Stromal cell of bone marrow (primary cell): Measurements from ENCODE around the gene MYO10.
A peak's percentile ranks its signal among the peaks of the same experiment; 100 is the strongest.
"Not testable (repeated sequence)": the region's sequence is repeated elsewhere in the genome, so short reads cannot be mapped to it uniquely, and the experiment has no call there.

ENCODE experiments used
- DNase-seq: peaks from one replicate; pipeline ENCODE4 v3.0.0-alpha.2; 2012; ENCODE audit warnings: low read depth

The MYO10 gene

GRCh38 chr5:16668631-16669030 is 267.5 kb downstream of the MYO10 start:
- DNase-seq = no peak

DNA sequence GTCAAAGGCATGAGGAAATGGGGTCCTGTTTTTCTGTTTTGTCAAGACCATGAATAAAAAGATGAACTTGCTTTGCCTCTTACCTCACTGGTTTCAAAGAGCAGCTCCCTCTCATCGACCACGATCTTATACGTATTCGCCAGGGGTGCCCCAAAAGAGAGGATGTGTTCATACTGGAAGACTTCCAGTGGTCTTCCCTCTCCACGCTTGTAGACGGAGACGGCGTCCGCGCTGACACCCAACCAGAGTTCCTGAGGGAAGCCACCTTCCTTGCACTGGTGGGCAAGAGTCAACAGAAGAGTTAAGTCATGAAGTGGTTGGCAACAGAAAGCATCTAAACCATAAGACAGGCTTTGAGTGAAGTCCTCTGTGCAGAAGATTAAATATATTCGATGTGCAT is 267.9 kb downstream of the MYO10 start:
- no peak for DNase-seq

GRCh38 chr5:16666883-16667398 is 269.1 kb downstream of the MYO10 start:
- no peak for DNase-seq

- DNase-seq = no peak
Measured at GRCh38 chr5:16666130-16666882, 269.8 kb downstream of the MYO10 start.

- no peak for DNase-seq
Measured at GRCh38 chr5:16665601-16666000, 270.5 kb downstream of the MYO10 start.

DNA sequence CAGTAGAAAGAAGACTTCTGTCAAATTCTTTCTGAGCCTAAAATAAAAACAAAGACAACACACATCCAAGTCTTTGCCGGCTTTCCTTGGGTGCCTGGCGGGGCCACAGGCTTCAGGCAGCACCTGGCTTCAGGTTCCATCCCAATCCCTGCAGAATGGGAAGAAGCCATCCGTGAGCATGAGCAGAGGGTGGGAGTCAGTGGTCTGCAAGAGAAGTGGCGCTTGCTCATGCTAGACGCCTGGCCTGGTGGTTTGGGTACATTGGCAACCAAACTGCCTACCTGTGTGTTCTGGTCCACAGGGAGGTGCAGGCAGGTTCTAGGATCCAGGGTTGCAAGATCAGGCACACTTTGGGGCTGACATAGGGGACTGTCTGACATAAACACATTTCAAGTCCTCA is 271.7 kb downstream of the MYO10 start:
- no peak for DNase-seq

GRCh38 chr5:16663840-16664239 is 272.2 kb downstream of the MYO10 start:
- DNase-seq = no peak

GRCh38 chr5:16661713-16662112 is 274.4 kb downstream of the MYO10 start:
- DNase-seq = no peak

DNA sequence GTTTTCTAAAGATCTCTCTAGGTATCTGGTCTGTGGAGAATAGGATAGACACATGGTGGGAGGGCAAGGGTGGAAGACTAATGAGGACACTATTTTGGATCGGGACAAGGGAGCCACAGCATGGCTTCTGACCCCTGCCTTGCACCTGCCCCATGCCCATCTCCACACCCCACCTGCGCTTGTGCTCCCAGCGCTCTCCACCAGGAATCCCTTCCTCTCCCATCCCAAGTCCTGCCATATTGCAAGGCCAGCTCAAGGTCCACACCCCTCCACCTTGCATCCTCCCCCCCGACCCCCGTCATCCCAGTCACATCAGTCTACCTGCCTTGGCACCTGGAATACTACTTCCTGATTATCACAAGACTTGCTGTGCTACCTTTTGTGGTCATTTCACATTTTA is 275.1 kb downstream of the MYO10 start:
- no peak for DNase-seq

DNA sequence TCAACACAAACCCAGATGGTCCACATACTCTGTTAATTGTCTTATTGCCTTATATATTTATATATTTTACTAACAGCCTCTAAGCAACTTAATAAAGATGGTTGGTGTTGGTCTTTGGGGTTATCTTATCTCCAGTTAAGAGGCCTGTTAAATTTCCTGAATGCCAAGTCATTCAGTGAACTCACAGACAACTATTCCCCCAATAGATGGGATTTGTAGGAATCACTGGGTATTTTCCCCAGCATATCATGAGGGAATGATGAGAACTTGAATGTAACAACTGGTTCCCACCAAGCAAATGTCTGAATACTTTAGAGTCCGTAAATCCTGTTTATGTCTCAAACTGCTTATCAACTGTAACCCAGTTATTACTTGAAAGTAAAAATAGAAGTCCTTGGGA is 276.6 kb downstream of the MYO10 start:
- DNase-seq = no peak

DNA sequence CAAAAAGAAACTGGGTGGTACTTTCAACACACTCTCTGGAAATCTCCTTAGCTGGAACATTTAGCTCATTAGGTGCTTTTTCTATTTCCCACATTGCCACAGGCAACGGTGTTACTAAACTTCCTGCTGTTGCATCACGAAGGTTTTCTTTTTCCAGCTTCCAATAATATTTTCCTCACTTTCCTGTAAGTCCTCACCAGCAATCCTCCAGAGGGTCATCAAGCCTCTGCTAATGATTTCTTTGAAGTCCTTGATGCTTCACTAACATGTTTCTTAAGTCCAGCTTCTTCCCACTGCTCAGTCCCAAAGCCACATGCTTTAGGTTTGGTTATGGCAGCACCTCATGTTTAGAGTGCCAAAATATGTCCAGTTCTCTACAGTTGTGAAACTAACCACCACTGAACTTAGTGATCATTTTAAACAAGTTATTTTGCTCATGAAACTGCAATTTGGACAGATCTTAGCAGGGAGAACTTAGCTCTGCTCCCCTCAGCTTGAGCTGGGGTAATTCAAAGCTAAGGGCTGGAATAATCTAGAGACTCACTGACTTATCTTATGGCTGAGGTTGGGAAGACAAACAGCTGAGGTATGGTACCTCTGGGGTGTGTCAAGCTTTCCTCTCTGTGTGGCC is 279.4 kb downstream of the MYO10 start:
- DNase-seq = peak; percentile 91

GRCh38 chr5:16654647-16655334 is 281.3 kb downstream of the MYO10 start:
- no peak for DNase-seq

DNA sequence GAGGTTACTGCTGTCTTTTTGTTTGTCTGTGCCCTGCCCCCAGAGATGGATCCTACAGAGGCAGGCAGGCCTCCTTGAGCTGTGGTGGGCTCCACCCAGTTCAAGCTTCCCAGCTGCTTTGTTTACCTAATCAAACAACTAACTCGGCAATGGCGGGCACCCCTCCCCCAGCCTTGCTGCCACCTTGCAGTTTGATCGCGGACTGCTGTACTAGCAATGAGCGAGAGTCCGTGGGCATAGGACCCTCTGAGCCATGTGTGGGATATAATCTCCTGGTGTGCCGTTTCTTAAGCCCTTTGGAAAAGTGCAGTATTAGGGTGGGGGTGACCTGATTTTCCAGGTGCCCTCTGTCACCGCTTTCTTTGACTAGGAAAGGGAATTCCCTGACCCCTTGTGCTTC is 287.3 kb downstream of the MYO10 start:
- not testable (repeated sequence) for DNase-seq

GRCh38 chr5:16644301-16644889 is 291.7 kb downstream of the MYO10 start:
- no peak for DNase-seq

DNA sequence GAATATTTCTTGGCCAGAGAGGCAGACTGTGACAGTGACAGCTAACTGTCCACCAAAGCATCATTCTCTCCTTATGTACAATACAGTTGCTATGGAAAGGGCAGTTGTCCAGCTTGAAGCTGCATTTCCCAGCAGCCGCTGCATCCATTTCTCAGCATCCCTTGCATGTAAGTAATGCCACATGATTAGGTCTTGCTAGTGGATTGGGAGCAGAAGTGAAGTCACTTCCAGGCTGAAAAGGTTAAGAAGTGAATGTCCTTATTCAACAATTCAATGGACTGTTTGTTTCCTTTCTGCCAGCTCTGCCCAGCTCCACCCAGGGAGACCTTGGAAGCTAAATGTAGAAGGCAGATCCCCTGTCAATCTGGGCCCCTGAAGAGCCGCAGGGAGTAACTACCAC is 293.2 kb downstream of the MYO10 start:
- DNase-seq = no peak

DNA sequence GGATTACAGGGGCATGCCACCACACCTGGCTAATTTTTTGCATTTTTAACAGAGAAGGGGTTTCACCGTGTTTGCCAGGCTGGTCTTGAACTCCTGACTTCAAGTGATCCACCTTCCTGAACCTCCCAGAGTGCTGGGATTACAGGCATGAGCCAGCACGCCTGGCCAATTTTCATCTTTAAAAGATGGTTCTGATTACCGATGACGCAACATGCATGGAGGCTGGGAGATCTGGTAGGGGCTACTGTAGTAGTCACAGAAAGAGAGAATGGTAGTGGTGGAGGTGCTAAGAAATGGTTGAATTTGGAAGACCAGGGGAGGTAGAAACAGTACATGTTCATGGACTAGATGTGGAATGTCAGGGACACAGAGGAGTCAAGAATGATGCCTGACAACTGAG is 296.9 kb downstream of the MYO10 start:
- DNase-seq = no peak

DNA sequence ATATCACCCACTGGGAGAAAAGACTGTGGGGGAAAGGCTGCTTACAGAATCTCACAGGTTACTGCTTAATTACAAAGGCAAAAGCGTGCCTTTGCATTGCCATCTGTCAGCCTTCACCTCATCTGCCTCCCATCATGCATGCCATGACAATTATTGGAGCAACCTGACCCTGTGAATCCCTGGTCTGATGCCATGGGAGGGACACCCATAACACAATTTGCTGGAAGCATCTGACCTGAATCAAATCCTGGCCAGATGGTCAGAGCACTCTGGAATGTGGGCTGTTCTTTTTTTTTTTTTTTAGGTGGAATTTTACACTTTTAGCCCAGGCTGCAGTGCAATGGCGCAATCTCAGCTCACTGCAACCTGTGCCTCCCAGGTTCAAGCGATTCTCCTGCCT is 307.7 kb downstream of the MYO10 start:
- DNase-seq = no peak

- peak; percentile 33 for DNase-seq
Measured at GRCh38 chr5:16626696-16627264, 309.3 kb downstream of the MYO10 start.

GRCh38 chr5:16625096-16625495 is 311.0 kb downstream of the MYO10 start:
- no peak for DNase-seq

DNA sequence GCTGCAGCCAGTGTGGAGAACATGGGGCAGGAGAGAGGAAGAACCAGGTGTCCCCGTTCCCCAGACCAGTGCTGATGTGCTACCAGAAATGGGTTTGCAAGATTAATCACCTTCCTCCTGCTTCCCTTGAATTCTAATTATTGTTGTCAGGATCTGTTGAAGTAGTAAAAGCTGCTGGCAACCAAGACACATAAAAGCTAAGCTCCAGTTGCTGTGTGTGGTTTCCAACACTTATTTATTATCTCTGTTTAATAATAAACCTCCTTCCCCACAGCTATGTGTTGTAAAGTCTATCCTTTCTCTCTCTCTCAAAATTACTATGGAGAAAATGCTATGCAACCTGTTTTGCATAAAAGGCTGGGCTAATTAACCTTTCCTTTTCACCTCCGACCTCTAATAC is 317.0 kb downstream of the MYO10 start:
- no peak for DNase-seq

GRCh38 chr5:16618138-16618897 is 317.8 kb downstream of the MYO10 start:
- DNase-seq = no peak
